Measurements from ENCODE around the gene RSRC1.
"Not testable (repeated sequence)": the region's sequence is repeated elsewhere in the genome, so short reads cannot be mapped to it uniquely, and the experiment has no call there.

Gene RSRC1

DNA sequence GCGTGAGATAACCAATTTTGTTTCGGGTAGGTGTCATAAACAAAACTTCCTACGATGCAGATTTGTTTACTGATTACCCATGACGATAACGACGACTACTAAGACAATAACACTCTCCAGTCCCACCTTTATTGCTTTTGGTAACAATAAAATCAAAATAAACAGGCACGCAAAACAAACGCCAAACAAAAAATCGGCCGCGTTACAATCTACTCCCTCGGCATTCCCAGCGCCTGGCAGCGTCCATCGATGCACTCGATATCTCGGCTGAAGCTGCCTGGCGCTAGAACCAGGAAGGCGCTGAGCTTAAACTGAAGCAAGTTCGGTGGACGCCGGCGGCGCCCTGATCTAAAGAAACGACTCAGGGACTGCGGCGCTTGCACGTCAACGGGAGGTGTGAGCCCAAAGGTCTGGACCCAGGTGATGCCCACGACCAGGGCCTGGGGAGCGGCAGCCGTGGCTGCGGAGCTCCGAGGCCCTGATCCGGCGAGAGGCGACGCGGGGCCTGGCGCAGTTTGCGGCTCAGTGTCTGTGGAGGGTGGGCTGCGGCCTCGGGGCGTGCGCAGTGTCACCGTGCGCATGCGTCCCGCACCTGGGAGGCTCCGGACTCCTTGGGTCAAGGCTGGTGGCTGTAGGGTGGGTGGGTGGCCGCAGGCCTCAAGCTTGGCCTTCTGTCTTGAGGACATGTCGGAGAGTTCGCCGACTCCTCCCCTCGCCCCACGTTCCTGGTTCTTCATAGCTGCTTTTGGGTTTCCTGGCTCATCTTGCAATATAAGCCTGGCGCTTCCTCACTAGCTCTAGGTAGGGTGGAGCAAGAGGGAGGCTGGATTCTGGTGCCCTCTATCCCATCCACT lies at the start of gene RSRC1:
Gene RSRC1, plus strand, starts transcription at position 286 of the 854 bp plus-strand sequence. CDS start 12,016 bp downstream, outside the sequence.
- H3K27ac ChIP-seq = peak within 1 kb of the TSS; percentile 91
- POLR2A ChIA-PET (ENCODE audit: low non-redundant PET) = no interaction called here
- CTCF ChIA-PET = interaction anchor here (0.6 kb wide), 1 partner anchor 32 kb away, joined by 3 read pairs; no protein-coding TSS in a partner anchor
- TF ChIP-seq CTCF (conservative IDR thresholded peaks at IDR 0.05; ENCODE audit: low read depth) = no peak
- peak; percentile 70 for DNase-seq (ENCODE audit: low spot score)

DNA sequence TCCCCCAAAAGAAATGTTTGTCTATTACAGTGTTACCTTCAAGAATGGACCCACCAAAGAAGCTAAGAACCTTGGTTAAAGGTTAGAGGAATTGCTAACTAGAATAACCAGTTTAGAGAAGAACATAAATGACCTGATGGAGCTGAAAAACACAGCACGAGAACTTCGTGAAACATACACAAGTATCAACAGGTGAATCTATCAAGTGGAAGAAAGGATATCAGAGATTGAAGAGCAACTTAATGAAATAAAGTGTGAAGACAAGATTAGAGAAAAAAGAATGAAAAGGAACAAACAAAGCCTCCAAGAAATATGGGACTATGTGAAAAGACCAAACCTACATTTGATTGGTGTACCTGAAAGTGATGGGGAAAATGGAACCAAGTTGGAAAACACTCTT lies 44.3 kb upstream of the RSRC1 start:
- H3K27ac ChIP-seq; POLR2A ChIA-PET (ENCODE audit: low non-redundant PET); CTCF ChIA-PET; DNase-seq (ENCODE audit: low spot score): not testable (repeated sequence)

- TF ChIP-seq CTCF (conservative IDR thresholded peaks at IDR 0.05; ENCODE audit: low read depth) = no peak
- POLR2A ChIA-PET (ENCODE audit: low non-redundant PET) = no interaction called here
Observed at GRCh38 chr3:158072790-158073189, 37.1 kb upstream of the RSRC1 start.

DNA sequence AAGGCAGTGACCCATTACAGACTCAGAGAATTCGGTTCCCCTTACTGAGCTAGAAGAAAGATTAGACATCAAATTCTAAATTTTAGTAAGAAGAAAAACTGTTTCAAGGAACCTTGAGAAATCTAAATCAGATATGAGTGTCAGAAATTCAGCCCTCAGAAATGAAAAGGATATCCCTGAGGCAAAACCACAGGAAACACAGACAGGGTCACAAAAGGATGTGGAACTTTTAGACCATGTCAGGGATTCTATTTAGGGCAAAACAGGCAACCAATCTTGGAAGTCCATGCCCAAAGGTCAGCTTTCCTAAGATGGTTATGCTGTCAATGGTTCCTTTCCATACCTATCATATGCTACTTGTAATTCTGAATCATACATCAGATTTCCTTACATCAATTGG lies 35.3 kb upstream of the RSRC1 start:
- no peak for DNase-seq (ENCODE audit: low spot score)
- POLR2A ChIA-PET (ENCODE audit: low non-redundant PET) = no interaction called here
- CTCF ChIA-PET = no interaction called here
- no peak for TF ChIP-seq CTCF (conservative IDR thresholded peaks at IDR 0.05; ENCODE audit: low read depth)
- no peak overlapping the region for H3K27ac ChIP-seq

More at GRCh38 chr3:158072790-158073189, 37.1 kb upstream of the RSRC1 start:
- H3K27ac ChIP-seq = no peak overlapping the region
- no peak for DNase-seq (ENCODE audit: low spot score)
- CTCF ChIA-PET = no interaction called here

DNA sequence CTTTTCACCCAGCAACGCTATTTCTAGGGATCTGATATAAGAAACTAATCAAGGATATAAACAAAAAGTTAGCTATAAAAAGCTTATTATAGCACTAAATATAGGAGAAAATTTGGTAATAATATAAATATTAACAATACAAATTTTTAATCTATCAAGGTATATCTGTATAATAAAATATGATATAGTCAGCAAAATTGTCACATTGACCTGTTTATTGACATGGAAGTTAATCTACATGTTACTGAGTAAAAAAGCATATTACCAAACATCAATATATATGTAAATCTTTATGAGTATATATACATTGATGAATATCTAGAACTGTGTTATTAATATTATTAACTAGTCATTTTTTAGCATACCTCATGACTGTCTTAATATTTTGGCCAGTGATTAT lies 30.3 kb upstream of the RSRC1 start:
- no peak overlapping the region for H3K27ac ChIP-seq
- ChIA-PET POLR2A (ENCODE audit: low non-redundant PET) (no interaction called here), CTCF (no interaction called here)
- no peak for DNase-seq (ENCODE audit: low spot score)
- no peak for TF ChIP-seq CTCF (conservative IDR thresholded peaks at IDR 0.05; ENCODE audit: low read depth)

DNA sequence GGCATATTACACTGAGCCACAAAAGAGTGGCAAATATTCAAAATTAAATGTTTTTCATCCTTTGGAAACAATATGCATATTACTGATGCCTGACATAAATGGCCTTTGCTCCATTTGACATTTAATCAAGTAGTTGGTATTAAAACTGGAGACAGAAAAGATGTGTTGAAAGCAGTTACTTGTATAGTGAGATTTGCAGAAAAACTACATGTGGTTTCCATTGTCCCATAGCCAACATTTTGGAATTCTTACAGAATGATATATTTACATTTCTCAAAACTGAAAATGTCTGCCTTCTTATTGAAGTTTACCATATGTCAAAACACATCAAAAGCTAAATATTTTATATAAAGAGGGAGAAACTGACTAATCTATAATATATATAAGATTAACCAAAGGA lies 25.2 kb upstream of the RSRC1 start:
- POLR2A ChIA-PET (ENCODE audit: low non-redundant PET) = no interaction called here
- CTCF ChIA-PET = interaction anchor here (0.6 to 0.7 kb wide), 2 partner anchors 46 to 57 kb away, joined by 3 read pairs; no protein-coding TSS in a partner anchor
- TF ChIP-seq CTCF (conservative IDR thresholded peaks at IDR 0.05; ENCODE audit: low read depth) = no peak
- no peak for DNase-seq (ENCODE audit: low spot score)
- H3K27ac ChIP-seq = no peak overlapping the region

DNA sequence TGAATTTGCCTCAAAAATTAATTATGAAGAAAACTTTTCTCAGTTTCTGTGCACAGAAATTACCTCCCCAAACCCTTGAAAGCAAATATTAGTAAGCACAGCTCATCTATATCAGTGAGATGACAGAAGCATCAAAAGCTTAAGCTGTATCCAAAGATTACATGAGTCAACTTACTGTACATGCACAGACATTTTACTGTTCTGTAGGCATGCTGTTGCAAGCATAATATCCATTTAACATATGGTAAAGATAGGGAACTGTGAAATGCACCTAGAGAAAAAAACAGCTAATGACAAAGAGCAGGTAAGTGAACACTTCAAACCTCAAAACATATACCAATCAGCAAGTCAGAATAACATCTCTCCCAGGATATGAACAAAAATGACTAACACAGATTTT lies 24.5 kb upstream of the RSRC1 start:
- ChIA-PET POLR2A (ENCODE audit: low non-redundant PET) (no interaction called here), CTCF (interaction anchor here (0.7 kb wide), 1 partner anchor 57 kb away, joined by 3 read pairs; no protein-coding TSS in a partner anchor)
- no peak for TF ChIP-seq CTCF (conservative IDR thresholded peaks at IDR 0.05; ENCODE audit: low read depth)
- no peak overlapping the region for H3K27ac ChIP-seq
- peak; percentile 25 for DNase-seq (ENCODE audit: low spot score)

Data from RWPE1 (cell line).